ENCODE results near the gene SMIM35.
"Not testable (repeated sequence)": the region's sequence is repeated elsewhere in the genome, so short reads cannot be mapped to it uniquely, and the experiment has no call there.

SMIM35 gene

DNA sequence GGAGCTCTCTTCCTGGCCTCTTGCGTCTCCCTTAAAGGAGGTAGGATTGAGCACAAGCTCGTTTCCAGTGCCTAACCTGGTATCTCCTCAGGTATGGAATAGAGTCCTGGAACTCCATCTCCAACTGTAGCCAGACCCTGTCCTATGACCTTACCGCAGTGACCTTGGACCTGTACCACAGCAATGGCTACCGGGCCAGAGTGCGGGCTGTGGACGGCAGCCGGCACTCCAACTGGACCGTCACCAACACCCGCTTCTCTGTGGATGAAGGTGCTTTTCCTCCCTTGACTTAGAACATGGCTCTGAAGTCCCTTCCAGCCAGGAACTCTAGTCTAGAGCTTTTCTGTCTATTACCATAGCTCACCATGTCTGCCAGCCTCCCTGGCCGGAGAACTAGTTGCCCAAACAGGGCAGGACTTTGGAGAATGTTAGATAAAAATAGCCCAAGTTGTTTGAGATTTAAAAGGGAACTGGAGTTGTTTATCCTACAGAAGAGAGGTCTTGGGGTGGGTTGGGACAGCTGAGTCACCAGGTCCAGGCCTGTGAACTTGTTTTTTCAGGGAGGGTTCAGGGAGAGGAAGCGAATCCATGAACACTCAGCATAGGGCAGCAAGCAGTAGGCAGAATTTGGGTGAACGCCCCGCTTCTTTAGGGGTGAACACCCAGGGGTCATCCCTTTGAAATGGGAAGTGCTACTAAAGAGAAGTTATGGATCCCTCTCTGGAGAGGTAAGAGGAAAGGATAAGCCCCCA is 97.2 kb downstream of the SMIM35 start:
- no peak for DNase-seq (ENCODE audit: low read depth in 2 of 2, low spot score in 1 of 2)

DNA sequence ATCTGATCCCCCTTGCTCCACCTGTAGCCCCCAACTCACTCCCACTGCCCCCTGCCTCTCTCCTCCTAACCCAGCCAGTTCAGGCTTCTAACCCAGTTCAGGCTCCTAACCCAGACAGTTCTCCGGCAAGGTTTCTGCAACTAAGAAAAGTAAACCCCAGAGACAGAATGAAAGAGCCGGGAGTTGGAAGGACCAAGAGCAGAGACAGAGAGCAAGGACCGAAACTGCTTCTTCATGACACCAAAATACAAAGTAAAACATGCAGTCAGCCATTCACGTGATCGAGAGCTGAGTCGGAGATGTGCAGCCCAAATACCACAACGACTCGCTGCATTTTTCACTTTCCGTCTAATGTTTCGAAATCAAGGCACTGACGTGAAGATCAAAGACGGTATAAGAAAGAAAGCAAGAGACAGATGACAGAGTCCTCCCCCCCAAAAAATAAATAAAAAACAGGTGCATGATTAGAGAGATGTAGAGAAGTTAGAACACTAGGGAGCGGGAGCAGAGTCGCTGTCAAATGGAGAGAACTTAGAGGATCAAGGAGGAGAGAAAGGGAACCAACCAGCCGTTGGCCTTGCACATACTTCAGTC is 99.7 kb downstream of the SMIM35 start:
- peak in 1 of 2 donors; percentile 40 for DNase-seq (ENCODE audit: low read depth in 2 of 2, low spot score in 1 of 2)

DNA sequence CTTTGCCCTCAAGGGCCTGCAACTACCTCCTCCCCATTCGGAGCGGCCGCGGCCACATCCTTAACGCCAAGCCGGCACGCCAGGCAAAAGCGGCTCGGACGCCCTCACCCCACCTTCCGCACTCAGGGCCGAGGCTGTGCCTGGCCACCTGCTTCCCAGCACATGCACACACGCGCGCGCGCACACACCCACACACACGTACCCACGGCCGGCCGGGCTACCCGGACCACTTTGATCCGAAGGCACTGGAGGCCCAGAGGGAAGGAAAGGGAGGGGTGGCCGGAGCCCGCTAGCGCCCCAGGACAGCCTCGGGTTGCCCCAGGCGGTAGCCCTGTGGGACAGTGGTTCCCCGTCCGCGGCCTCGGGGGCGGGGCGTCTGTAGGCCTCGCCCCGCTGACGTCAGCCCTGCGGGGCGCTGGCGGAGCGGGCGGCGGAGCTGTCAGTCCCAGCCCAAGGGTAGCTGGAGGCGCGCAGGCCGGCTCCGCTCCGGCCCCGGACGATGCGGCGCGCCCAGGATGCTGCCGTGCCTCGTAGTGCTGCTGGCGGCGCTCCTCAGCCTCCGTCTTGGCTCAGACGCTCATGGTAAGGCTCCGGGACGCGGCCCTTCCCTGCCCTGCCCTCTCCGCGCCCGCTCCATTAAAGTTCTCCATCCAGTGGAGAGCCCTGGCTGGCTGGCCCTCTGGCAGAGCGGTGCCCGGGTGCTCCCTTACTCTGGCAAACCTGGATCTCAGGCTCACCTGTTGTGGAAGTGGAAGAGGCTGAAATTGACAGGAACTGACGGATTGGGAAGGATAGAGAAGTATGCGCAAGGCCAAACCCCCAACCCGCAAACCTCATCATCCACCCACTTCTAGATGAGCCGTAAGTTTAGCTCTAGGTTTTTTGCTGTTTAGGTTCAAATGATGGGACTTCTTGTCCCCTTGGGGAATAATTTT is 100.5 kb downstream of the SMIM35 start, which contains the start of gene IL10RA:
Gene IL10RA, plus strand, starts transcription at position 442 of the 935 bp plus-strand sequence. Its CDS starts 74 bp downstream, at position 516.
- DNase-seq (ENCODE audit: low read depth in 2 of 2, low spot score in 1 of 2) = peak; percentile 53 to 71

DNA sequence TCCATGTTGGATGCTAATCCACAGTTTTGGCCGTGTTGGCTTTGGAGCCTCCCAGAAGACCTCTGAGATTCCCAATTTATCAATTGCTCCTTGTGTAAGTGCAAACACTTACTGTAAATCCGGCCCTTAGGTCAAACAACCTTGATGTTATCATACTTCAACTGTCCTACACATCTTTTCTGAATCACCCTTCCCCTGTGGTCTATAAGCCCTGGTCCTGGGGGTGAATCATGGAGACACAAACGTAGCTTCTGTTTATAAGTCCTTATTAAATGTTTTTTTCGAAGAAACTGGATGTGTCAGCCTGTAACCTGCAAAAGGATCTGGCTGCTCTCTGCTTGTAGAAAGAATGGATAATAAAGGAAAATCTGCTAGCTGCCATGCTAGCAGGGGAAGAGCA is 102.3 kb downstream of the SMIM35 start:
- DNase-seq (ENCODE audit: low read depth in 2 of 2, low spot score in 1 of 2) = no peak

DNA sequence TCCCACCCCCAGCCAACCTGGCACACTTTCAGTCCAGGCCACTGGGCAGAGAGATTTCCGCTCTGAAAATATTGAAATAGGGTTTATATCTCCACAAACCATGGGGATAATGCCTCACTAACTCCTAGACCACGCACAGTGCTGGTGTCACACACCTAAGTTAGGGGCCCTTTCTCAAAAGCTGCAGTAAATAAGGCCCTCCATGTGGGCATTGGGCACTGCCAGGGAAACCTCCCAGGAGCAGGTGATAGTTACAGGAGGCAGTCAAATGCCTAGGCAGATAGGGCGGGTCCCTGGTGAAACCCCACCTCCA is 103.6 kb downstream of the SMIM35 start:
- DNase-seq (ENCODE audit: low read depth in 2 of 2, low spot score in 1 of 2) = no peak

DNA sequence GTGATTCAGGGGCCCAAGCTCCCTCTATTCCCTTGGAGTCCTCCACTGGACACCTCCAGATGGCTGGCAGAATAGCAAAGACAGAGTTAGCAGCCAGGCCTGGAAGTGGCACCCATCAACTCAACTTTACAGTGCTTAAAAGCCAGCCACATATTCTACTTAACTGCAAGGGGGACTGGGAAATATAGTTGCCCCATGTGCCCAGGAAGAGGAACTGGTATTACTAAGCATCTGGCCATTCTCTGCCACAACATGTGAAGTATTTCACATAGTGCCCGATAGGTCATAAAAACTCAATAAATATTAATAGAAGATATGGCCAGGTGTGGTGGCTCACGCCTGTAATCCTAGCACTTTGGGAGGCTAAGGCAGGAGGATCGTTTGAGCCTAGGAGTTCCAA is 106.0 kb downstream of the SMIM35 start:
- no peak for DNase-seq (ENCODE audit: low read depth in 2 of 2, low spot score in 1 of 2)

DNA sequence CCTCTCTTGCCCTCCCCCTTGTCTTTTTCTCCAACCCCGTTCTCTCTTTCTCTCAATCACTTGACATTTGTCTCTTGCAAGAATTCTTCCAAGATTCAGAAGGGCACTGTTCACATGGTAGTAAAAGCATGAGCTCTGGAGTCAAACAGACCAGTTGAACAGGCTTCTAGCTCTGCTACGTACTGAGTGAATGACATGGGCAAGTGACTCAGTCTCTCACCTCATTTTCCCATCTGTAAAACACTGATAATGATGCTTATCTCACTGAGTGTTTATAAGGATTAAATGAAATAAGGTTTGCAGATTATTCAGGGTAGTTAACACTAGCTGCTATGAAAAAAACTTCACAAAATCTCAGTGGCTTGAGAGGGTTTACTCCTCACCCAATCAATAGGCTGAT is 106.5 kb downstream of the SMIM35 start:
- DNase-seq (ENCODE audit: low read depth in 2 of 2, low spot score in 1 of 2) = no peak

DNA sequence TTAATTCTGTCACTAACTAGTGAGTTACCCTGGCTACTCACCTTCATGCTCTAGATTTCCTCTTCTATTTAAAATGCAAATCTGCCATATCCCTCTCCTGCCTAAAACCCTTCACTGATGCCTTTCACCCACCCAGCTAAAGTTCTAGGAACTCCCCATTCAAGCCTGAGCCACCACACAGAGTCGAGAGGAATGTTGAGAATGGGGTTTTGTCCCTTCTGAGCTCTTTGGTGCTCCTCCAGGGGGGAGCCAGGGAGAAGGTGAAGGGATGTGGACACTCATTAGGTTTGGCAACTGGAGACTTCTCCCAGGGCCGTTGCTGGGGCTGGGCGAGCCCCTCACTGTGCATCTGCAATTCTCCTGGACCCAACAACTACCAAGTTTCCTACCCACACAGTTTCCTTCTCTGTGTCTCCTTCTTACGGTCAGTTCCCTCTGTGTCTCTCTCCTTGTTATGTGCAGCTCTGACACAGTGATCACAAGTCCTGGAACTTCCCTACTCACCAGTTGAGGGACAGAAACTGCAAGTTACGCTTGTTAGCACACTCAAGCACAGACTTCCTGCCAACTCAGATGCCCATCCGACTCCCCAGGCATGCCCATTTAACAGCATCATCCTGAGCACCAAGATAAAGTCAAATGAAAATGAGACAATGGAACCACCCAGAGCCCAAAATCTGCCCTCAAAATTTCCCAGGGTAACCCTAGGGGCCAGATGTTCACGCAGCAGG is 107.1 kb downstream of the SMIM35 start:
- no peak for DNase-seq (ENCODE audit: low read depth in 2 of 2, low spot score in 1 of 2)

DNA sequence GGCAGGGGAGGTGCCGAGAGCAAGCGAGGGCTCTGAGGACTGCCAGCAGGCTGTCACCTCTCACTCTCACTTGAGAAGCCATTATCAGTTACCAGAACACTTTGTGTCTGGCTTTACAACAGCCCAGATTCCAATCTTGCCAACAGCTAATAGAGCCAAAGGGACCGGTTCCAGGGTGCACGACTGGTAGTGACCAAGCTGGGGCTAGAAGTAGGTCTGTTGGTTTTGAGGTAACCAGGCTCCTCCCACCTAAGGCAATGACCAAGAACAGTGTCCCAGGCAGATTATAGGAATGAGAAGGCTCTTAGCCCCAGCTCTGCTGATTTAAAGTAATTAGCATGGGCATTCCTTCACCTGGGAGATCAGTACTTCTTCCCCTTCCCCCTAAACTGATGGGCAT is 107.8 kb downstream of the SMIM35 start:
- no peak for DNase-seq (ENCODE audit: low read depth in 2 of 2, low spot score in 1 of 2)

DNA sequence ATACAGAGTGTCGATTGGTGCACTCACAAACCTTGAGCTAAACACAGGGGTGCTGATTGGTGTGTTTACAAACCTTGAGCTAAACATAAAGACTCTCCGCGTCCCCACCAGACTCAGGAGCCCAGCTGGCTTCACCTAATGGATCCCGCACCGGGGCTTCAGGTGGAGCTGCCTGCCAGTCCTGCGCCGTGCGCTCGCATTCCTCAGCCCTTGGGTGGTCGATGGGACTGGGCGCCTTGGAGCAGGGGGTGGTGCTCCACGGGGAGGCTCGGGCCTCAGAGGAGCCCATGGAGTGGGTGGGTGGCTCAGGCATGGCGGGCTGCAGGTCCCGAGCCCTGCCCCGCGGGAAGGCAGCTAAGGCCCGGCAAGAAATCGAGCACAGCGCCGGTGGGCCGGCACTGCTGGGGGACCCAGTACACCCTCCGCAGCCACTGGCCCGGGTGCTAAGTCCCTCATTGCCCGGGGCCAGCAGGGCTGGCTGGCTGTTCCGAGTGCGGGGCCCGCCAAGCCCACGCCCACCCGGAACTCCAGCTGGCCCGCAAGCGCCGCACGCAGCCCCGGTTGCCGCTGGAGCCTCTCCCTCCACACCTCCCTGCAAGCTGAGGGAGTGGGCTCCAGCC is 108.4 kb downstream of the SMIM35 start:
- not testable (repeated sequence) for DNase-seq (ENCODE audit: low read depth in 2 of 2, low spot score in 1 of 2)

DNA sequence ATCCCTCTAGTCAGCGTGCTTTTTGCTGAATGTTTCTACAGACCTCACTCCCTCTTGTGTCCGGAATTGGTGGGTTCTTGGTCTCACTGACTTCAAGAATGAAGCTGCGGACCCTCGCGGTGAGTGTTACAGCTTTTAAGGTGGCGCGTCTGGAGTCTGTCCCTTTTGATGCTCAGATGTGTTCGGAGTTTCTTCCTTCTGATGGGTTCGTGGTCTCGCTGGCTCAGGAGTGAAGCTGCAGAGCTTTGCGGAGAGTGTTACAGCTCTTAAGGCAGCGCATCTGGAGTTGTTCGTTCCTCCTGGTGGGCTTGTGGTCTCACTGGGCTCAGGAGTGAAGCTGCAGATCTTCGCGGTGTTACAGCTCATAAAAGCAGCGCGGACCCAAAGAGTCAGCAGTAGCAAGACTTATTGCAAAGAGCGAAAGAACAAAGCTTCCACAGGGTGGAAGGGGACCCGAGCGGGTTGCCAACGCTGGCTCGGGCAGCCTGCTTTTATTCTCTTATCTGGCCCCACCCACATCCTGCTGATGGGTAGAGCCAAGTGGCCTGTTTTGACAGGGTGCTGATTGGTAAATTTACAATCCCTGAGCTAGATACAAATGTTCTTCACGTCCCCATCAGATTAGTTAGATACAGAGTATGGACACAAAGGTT is 109.0 kb downstream of the SMIM35 start:
- not testable (repeated sequence) for DNase-seq (ENCODE audit: low read depth in 2 of 2, low spot score in 1 of 2)

DNA sequence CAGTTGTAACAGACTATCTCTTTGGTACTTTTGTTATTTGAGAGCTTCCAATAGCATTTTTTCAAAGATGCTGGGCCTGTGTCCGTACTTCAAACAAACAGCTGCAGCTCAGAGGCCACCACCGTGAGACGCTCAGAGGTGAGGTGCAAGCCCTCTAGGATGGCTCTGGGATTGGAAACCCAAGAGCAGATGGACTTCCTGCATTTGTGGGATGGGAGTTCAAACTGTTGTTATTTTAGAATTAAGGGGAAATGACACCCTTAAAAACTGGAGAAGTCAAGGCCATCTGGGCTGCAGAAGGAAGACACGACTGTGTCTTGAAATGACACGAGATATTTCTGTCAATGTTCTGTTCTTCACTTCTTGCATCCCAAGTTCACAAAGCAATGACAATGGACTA is 109.7 kb downstream of the SMIM35 start:
- no peak for DNase-seq (ENCODE audit: low read depth in 2 of 2, low spot score in 1 of 2)

DNA sequence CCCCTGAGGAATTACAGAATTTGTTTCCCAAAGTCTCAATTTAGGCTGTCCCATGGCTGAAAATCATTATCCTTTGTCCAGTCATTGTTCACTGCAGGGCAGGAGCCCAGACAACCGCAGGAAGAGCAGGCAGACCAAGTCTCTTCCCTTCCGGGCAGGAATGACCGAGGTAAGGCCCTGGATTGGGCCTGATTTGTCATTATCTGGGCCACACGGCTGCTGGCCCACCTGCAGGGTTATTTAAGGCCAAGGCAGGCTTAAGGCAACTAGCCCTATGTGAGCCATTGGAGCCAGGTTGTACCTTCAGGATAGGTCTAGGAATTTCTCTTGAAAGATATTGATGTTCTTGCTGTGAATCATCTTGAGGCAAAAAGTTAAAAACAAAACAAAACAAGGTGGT is 110.3 kb downstream of the SMIM35 start:
- no peak for DNase-seq (ENCODE audit: low read depth in 2 of 2, low spot score in 1 of 2)

DNA sequence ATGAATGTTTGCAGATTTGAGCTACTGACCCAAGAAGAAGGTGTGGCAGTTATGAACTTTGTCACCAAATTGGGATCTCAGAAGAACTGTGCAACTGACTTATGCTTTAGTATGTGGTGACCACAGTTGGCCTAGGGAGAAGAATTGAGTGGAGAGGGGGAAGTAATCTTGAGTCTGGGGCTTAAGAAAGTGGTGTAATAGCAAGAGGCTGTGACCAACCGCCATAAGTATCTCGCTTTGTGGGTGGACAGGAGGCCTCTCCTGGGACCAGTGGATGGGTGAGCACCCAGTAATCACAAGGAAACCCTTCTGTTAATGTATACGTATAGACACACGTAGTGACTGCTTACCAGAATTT is 113.3 kb downstream of the SMIM35 start:
- DNase-seq (ENCODE audit: low read depth in 2 of 2, low spot score in 1 of 2) = no peak

DNA sequence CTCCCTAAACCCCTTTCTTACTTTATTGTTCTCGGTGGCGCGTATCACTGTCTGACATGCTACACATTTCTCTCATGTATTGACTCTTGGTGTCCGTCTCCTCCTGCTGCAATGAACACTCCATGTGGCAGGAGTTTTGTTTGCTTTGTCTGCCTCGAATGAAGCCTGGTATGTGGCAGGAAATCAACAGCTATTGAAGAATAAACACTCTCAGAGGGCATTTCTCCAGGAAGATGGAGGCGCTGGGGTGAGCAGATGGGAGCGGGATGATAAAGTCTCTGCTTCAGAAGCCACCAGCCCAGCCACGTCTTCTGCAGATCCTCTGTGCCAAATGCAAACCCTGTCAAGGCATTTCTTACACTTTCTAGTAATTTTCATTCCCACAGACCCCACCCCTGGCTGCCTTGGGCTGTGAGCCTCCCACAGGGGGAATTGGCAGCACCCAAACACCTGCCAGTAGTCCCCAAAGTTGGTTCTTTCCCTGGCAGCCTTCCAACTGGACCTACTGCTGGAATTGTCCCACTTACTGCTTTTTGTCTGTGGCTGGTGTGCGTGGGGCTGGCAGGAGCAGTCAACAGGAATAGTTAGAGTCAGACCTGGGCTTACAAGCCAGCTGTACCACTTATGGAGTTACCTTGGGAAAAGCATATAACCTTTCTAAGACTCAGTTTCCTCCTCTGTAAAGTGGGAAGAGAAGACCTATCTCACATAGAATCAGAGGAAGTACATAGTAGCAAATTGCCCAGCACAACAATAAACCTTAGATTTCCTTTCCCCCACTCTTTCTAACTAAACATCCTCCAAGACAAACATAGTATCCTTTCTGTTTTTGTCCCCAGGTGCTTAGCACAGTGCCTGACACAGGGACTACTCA is 113.9 kb downstream of the SMIM35 start:
- no peak for DNase-seq (ENCODE audit: low read depth in 2 of 2, low spot score in 1 of 2)

DNA sequence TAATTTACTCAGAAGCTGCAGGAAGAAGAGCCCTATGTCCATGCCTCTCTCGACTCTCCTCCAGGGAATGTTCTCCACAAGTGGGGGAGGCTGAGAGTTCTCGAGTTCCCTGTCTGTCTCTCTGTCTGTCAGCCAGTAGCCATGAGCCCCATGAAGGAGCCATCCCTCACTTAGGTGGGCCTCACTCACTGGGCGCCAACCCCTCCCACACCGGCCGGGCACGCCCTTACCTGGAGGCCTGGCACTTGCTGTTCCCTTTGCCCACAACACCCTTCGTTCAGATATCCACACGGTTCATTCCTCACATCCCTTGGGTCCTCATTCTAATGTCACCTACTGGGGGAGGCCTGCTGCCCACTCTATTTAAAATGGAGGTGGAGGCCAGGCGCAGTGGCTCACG is 114.7 kb downstream of the SMIM35 start:
- no peak for DNase-seq (ENCODE audit: low read depth in 2 of 2, low spot score in 1 of 2)

DNA sequence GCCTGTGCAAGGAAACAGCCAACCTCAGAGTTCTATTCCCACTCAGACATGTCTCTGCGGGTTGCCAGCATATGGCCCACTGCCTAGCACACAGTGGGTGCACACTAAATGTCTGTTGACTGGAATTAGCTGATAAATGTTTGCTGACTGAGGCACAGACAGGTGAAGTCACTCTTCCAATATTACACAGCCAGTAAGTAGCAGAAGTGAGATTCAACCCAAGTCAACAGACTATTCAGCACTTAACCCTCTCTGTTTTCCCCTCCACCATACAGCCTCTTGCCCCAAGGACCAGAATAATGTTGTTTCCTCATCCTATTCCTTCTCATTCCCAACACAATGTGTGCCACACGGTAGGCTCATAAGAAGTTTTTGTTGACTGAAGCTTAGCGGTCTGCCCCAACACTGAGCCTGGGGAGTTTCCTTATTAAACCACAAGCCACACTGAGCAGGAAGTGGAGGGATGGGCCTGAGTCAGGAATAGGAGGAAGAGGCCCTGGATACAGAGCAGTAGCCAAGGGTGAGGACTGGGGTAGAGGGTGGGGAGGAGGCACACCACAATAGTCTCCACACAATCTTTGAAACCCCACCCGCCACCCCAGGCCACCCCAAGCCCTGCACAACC is 116.3 kb downstream of the SMIM35 start:
- no peak for DNase-seq (ENCODE audit: low read depth in 2 of 2, low spot score in 1 of 2)

DNA sequence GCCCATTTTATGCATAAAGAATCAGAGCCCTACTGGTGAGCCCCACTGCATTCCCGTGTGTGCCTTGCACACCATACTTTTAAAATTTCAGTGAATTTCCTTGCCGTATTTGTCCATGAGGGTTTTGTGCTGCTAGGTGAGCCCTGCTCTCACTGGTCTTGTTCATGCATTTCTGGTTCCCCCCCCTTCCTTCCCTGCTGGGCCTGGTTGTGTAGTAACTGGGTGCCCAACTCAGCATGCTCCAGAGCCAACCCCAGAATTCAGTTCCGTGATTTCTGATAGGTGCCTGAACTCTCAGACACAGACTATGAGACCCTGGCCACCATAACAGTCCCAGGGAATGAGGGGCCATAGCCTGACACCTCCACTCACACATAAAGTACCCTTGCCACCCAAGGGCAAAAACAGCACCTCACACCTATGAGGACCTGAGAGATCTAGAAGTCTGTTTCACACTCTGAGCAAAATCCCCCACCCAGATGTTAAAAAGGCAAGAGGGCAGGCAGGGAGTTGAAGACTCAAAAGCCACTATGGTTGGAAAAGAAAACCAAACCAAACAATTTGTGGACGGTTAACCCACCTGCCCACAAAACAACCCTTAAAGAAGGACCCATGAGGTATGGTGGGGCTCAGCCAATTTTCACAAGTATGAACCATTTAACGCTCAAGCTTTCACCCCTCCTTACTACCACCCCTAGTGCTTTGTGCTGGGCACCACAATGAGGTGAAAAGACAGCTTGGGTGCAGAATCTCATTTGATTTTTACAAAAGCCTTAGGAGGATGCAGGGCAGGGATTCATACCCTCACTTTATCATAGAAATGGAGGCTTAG is 117.4 kb downstream of the SMIM35 start:
- DNase-seq (ENCODE audit: low read depth in 2 of 2, low spot score in 1 of 2) = no peak
